GM12892 (cell line): Measurements from ENCODE around the gene KIF1B.

ENCODE experiments used
- POLR2A ChIP-seq: IDR thresholded peaks from 2 replicates; pipeline ENCODE4 v1.6.1; 2011; ENCODE audit warnings: low read depth, low read length, control low read depth
- POLR2AphosphoS5 ChIP-seq: IDR thresholded peaks from 2 replicates; pipeline ENCODE4 v1.6.1; 2011; ENCODE audit warnings: low read depth, low read length, control low read depth

DNA sequence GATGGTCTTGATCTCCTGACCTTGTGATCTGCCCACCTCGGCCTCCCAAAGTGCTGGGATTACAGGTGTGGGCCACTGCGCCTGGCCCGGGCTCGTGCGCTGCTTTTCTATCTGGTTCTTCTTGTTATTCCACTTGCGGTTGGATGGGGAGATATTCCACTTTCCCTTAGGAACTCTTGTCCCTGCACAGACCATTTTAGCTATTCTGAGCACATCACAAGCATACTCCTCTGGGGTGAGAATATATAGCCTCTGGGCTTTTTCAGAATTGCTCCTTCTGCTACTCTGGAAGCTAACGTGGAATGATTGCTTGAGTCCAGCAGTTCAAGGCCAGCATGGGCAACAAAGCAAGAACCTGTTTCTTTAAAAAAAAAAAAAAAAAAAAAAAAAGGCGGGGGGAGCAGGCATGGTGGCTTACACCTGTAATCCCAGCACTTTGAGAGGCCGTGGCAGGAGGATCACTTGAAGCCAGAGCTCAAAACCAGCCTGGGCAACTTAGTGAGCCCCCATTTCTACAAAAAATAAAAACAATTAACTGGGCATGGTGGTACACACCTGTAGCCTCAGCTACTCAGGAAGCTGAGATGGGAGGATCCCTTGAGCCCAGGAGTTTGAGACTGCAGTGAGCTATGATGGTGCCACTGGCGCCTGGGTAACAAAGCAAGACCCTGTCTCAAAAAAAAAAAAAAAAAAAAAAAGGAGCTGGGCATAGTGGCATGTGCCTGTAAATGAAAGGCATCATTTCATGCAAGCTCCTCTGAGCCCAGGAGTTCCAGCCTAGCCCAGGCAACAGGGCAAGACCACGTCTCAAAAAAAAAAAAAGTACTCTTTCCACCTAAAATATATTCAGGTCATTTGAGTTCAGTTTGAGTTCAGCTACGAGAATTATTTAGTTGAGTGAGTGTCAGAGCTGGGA lies 176.6 kb downstream of the KIF1B start:
- no peak for TF ChIP-seq POLR2AphosphoS5
- no peak for TF ChIP-seq POLR2A
